ENCODE measurements around the gene ZMIZ1. TPM values are rescaled to one million over a fixed set of nuclear protein-coding genes. Genes with fewer than 3 reads are reported as not detected.
A peak's percentile ranks its signal among the peaks of the same experiment; 100 is the strongest.

The ZMIZ1 gene
- total RNA-seq, 1 experiment from 2014 or later = 35.8 TPM

- DNase-seq (ENCODE audit: low spot score) = no peak
- Histone ChIP-seq H3K27me3 (replicated peaks; ENCODE audit: insufficient read depth, low read depth, low read length, poor library complexity) (no peaks in the 10 kb centered on the region), H3K36me3 (ENCODE audit: insufficient read depth, low read length, poor library complexity, severe bottlenecking) (peaks cover 16% of the 10 kb centered on the region), H3K4me1 (ENCODE audit: insufficient read depth, low read length, poor library complexity, severe bottlenecking) (no peaks in the 10 kb centered on the region), H3K9me3 (ENCODE audit: low read depth, low read length, poor library complexity, severe bottlenecking) (no peaks in the 10 kb centered on the region), H3K4me3 (ENCODE audit: low read depth, low read length, poor library complexity, severe bottlenecking) (no peak overlapping the region), H3K27ac (ENCODE audit: low read depth, low read length, poor library complexity, severe bottlenecking) (no peak overlapping the region)
- POLR2A ChIA-PET (ENCODE audit: low non-redundant PET) = no interaction called here
- TF ChIP-seq EZH2 (IDR thresholded peaks at IDR 0.05; ENCODE audit: borderline replicate concordance, low read depth, low read length, poor library complexity, severe bottlenecking) (no peak), CTCF (conservative IDR thresholded peaks at IDR 0.05; ENCODE audit: low read depth, low read length) (no peak)
- BruUV-seq (replicated peaks) = no TSS peak
- intact Hi-C loops (cut with micrococcal nuclease; ENCODE audit: unreplicated experiment) = no loop called here
- CTCF ChIA-PET = no interaction called here
Measured at GRCh38 chr10:79292026-79292766, 223.4 kb downstream of the ZMIZ1 start.

GRCh38 chr10:79292891-79293746 is 224.4 kb downstream of the ZMIZ1 start:
- ChIA-PET CTCF (interaction anchor here (0.6 kb wide), 1 partner anchor 753 kb away, joined by 4 read pairs; no protein-coding TSS in a partner anchor), POLR2A (ENCODE audit: low non-redundant PET) (no interaction called here)
- DNase-seq (ENCODE audit: low spot score) = no peak
- Histone ChIP-seq H3K27ac (ENCODE audit: low read depth, low read length, poor library complexity, severe bottlenecking) (no peak overlapping the region), H3K27me3 (replicated peaks; ENCODE audit: insufficient read depth, low read depth, low read length, poor library complexity) (no peaks in the 10 kb centered on the region), H3K36me3 (ENCODE audit: insufficient read depth, low read length, poor library complexity, severe bottlenecking) (peaks cover 19% of the 10 kb centered on the region), H3K9me3 (ENCODE audit: low read depth, low read length, poor library complexity, severe bottlenecking) (no peaks in the 10 kb centered on the region), H3K4me1 (ENCODE audit: insufficient read depth, low read length, poor library complexity, severe bottlenecking) (no peaks in the 10 kb centered on the region), H3K4me3 (ENCODE audit: low read depth, low read length, poor library complexity, severe bottlenecking) (no peak overlapping the region)
- TF ChIP-seq CTCF (conservative IDR thresholded peaks at IDR 0.05; ENCODE audit: low read depth, low read length) (peak; percentile 50), EZH2 (IDR thresholded peaks at IDR 0.05; ENCODE audit: borderline replicate concordance, low read depth, low read length, poor library complexity, severe bottlenecking) (no peak)
- BruUV-seq (replicated peaks) = no TSS peak
- intact Hi-C loops (cut with micrococcal nuclease; ENCODE audit: unreplicated experiment) = no loop called here

GRCh38 chr10:79293841-79294581 is 225.2 kb downstream of the ZMIZ1 start:
- no peak overlapping the region for H3K27ac ChIP-seq (ENCODE audit: low read depth, low read length, poor library complexity, severe bottlenecking)
- TF ChIP-seq EZH2 (IDR thresholded peaks at IDR 0.05; ENCODE audit: borderline replicate concordance, low read depth, low read length, poor library complexity, severe bottlenecking) = no peak
- no peak for TF ChIP-seq CTCF (conservative IDR thresholded peaks at IDR 0.05; ENCODE audit: low read depth, low read length)
- H3K36me3 ChIP-seq (ENCODE audit: insufficient read depth, low read length, poor library complexity, severe bottlenecking) = peaks cover 23% of the 10 kb centered on the region

More at GRCh38 chr10:79293841-79294581, 225.2 kb downstream of the ZMIZ1 start:
- DNase-seq (ENCODE audit: low spot score) = no peak
- H3K4me1 ChIP-seq (ENCODE audit: insufficient read depth, low read length, poor library complexity, severe bottlenecking) = no peaks in the 10 kb centered on the region
- no TSS peak for BruUV-seq (replicated peaks)
- intact Hi-C loops (cut with micrococcal nuclease; ENCODE audit: unreplicated experiment) = no loop called here
- no peaks in the 10 kb centered on the region for H3K9me3 ChIP-seq (ENCODE audit: low read depth, low read length, poor library complexity, severe bottlenecking)
- POLR2A ChIA-PET (ENCODE audit: low non-redundant PET) = no interaction called here
- no peaks in the 10 kb centered on the region for H3K27me3 ChIP-seq (replicated peaks; ENCODE audit: insufficient read depth, low read depth, low read length, poor library complexity)
- CTCF ChIA-PET = no interaction called here
- no peak overlapping the region for H3K4me3 ChIP-seq (ENCODE audit: low read depth, low read length, poor library complexity, severe bottlenecking)
